DOHH2 (cell line): ENCODE measurements around the gene RFESD.
"Not testable (repeated sequence)": the region's sequence is repeated elsewhere in the genome, so short reads cannot be mapped to it uniquely, and the experiment has no call there.

Experiments used
- EZH2phosphoT487 ChIP-seq: fragments of 200-600 bp; sonication (generic); IDR thresholded peaks from 2 replicates; pipeline ENCODE4 v1.6.1; 2017; ENCODE audit warnings: borderline replicate concordance, mild to moderate bottlenecking, antibody characterized with exemption, low read length, moderate library complexity, mixed read lengths
- TF ChIP-seq, protein P1 (sequence below): fragments of 200-600 bp; sonication (generic); IDR thresholded peaks from one replicate; pipeline ENCODE4 v1.5.1; 2014; ENCODE audit warnings: antibody characterized with exemption, mild to moderate bottlenecking, low read depth, low read length; ENCODE audit not compliant: poor library complexity, severe bottlenecking

DNA sequence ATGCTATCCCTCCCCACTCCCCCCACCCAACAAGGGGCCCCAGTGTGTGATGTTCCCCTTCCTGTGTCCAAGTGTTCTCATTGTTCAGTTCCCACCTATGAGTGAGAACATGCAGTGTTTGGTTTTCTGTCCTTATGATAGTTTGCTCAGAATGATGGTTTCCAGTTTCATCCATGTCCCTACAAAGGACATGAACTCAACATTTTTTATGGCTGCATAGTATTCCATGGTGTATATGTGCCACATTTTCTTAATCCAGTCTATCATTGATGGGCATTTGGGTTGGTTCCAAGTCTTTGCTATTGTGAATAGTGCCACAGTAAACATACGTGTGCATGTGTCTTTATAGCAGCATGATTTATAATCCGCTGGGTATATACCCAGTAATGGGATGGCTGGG, 13.6 kb upstream of the RFESD start:
- TF ChIP-seq, protein P1, sequence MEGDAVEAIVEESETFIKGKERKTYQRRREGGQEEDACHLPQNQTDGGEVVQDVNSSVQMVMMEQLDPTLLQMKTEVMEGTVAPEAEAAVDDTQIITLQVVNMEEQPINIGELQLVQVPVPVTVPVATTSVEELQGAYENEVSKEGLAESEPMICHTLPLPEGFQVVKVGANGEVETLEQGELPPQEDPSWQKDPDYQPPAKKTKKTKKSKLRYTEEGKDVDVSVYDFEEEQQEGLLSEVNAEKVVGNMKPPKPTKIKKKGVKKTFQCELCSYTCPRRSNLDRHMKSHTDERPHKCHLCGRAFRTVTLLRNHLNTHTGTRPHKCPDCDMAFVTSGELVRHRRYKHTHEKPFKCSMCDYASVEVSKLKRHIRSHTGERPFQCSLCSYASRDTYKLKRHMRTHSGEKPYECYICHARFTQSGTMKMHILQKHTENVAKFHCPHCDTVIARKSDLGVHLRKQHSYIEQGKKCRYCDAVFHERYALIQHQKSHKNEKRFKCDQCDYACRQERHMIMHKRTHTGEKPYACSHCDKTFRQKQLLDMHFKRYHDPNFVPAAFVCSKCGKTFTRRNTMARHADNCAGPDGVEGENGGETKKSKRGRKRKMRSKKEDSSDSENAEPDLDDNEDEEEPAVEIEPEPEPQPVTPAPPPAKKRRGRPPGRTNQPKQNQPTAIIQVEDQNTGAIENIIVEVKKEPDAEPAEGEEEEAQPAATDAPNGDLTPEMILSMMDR: not testable (repeated sequence)
- not testable (repeated sequence) for TF ChIP-seq EZH2phosphoT487
